Parathyroid adenoma (tissue), 2 donors: ENCODE data around the gene JUP.

Experiments
- H2AFZ ChIP-seq: fragments of 300-600 bp; sonication (generic); one replicate; pipeline ENCODE4 v1.7.0; 2017; ENCODE audit warnings: antibody characterized with exemption, mild to moderate bottlenecking
- H3K27ac ChIP-seq: fragments of 300-600 bp; sonication (generic); one replicate; pipeline ENCODE4 v1.7.0; 2017
- H3K27me3 ChIP-seq: fragments of 300-600 bp; sonication (generic); one replicate; pipeline ENCODE4 v1.7.0; 2017; ENCODE audit warnings: low read length; ENCODE audit not compliant: control insufficient read depth, insufficient read depth
- H3K36me3 ChIP-seq: fragments of 300-600 bp; sonication (generic); one replicate; pipeline ENCODE4 v1.7.0; 2017; ENCODE audit warnings: low read length; ENCODE audit not compliant: control insufficient read depth, insufficient read depth
- H3K4me1 ChIP-seq: fragments of 300-600 bp; sonication (generic); one replicate; pipeline ENCODE4 v1.7.0; 2017; ENCODE audit warnings: control low read depth
- H3K4me2 ChIP-seq: fragments of 300-600 bp; sonication (generic); one replicate; pipeline ENCODE4 v1.7.0; 2017; ENCODE audit warnings: low read length
- H3K4me3 ChIP-seq: fragments of 300-600 bp; sonication (generic); one replicate; pipeline ENCODE4 v1.7.0; 2017; ENCODE audit warnings: low read depth, low read length
- H3K79me2 ChIP-seq: fragments of 300-600 bp; sonication (generic); one replicate; pipeline ENCODE4 v1.7.0; 2017; ENCODE audit warnings: control low read depth
- H3K9ac ChIP-seq: fragments of 300-600 bp; sonication (generic); one replicate; pipeline ENCODE4 v1.7.0; 2017; ENCODE audit warnings: mild to moderate bottlenecking
- H3K9me3 ChIP-seq: fragments of 300-600 bp; sonication (generic); one replicate; pipeline ENCODE4 v1.7.0; 2017; ENCODE audit warnings: low read length; ENCODE audit not compliant: control insufficient read depth
- TF ChIP-seq, protein P1 (sequence below): fragments of 300-600 bp; sonication (generic); IDR thresholded peaks from one replicate; pipeline ENCODE4 v1.7.0; 2017; ENCODE audit warnings: antibody characterized with exemption, mild to moderate bottlenecking
- donor health status: primary hyperparathyroidism.

The JUP gene

DNA sequence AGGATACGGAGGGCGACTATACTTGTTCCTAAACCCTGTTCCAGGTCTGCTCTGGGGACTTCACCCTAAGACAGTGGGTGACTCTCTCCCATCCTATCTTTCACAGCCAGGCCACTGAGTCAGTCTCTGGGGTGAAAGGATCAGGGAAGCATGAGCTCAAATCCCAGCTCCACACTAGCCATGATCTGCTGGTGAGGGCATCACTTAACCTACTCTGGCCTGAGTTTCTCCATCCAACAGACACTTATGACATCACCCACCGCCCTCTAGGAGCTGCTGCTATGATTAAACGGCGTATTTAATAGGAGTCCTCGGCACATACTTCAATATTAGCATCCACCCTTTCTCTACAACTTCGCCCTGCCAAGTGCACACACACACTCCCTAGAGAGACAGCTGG lies 64.3 kb downstream of the JUP start:
- H3K27ac ChIP-seq, result no peak overlapping the region
- no peaks in the 10 kb centered on the region for H3K9me3 ChIP-seq
- no peak overlapping the region for H3K4me3 ChIP-seq
- peaks cover 5% of the 10 kb centered on the region for H3K4me1 ChIP-seq
- no peak overlapping the region for H3K4me2 ChIP-seq
- H2AFZ ChIP-seq, result no peak overlapping the region
- no peaks in the 10 kb centered on the region for H3K27me3 ChIP-seq
- H3K36me3 ChIP-seq, result no peaks in the 10 kb centered on the region
- H3K9ac ChIP-seq, result no peak overlapping the region
- TF ChIP-seq, protein P1, sequence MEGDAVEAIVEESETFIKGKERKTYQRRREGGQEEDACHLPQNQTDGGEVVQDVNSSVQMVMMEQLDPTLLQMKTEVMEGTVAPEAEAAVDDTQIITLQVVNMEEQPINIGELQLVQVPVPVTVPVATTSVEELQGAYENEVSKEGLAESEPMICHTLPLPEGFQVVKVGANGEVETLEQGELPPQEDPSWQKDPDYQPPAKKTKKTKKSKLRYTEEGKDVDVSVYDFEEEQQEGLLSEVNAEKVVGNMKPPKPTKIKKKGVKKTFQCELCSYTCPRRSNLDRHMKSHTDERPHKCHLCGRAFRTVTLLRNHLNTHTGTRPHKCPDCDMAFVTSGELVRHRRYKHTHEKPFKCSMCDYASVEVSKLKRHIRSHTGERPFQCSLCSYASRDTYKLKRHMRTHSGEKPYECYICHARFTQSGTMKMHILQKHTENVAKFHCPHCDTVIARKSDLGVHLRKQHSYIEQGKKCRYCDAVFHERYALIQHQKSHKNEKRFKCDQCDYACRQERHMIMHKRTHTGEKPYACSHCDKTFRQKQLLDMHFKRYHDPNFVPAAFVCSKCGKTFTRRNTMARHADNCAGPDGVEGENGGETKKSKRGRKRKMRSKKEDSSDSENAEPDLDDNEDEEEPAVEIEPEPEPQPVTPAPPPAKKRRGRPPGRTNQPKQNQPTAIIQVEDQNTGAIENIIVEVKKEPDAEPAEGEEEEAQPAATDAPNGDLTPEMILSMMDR, result no peak
- H3K79me2 ChIP-seq, result no peaks in the 10 kb centered on the region

DNA sequence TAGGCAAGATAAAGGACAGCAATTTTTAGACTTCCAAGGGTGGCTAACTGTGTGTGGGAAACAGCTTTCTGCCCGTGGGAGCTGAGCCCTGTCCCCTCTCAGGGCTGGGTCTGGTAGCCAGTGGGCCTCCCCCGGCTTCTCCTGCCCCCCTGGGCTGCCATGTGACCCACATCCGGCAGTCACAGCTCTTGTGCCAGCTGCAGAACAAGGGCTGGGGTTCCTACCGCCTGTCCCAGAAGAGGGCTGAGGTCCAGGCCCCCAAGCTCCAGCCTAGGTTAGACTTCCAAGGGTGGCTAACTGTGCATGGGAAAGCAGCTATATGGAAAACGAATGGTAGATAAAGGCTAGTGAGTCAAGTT lies 68.2 kb downstream of the JUP start:
- no peak overlapping the region for H3K4me3 ChIP-seq
- H3K4me1 ChIP-seq, result peaks cover 6% of the 10 kb centered on the region
- H3K27me3 ChIP-seq, result no peaks in the 10 kb centered on the region
- H3K4me2 ChIP-seq, result no peak overlapping the region
- no peaks in the 10 kb centered on the region for H3K9me3 ChIP-seq
- H2AFZ ChIP-seq, result no peak overlapping the region
- TF ChIP-seq, protein P1, result no peak
- H3K9ac ChIP-seq, result no peak overlapping the region
- H3K79me2 ChIP-seq, result no peaks in the 10 kb centered on the region
- no peaks in the 10 kb centered on the region for H3K36me3 ChIP-seq
- no peak overlapping the region for H3K27ac ChIP-seq

- no peaks in the 10 kb centered on the region for H3K27me3 ChIP-seq
- H3K4me2 ChIP-seq, result no peak overlapping the region
- no peak overlapping the region for H3K4me3 ChIP-seq
- TF ChIP-seq, protein P1, result no peak
- H2AFZ ChIP-seq, result peak overlapping the region; percentile 59
- H3K9ac ChIP-seq, result no peak overlapping the region
- H3K27ac ChIP-seq, result no peak overlapping the region
- no peaks in the 10 kb centered on the region for H3K9me3 ChIP-seq
- no peaks in the 10 kb centered on the region for H3K36me3 ChIP-seq
- peaks cover 6% of the 10 kb centered on the region for H3K4me1 ChIP-seq
- no peaks in the 10 kb centered on the region for H3K79me2 ChIP-seq
Measured at GRCh38 chr17:41717408-41718286, 68.9 kb downstream of the JUP start.

GRCh38 chr17:41711669-41712400 lies 74.7 kb downstream of the JUP start, which contains the start of gene GAST:
GAST (plus strand) TSS chr17:41712331; CDS start chr17:41715437, 3,106 bp downstream.
- Histone ChIP-seq H3K79me2 (no peaks in the 10 kb centered on the region), H3K4me1 (no peaks in the 10 kb centered on the region), H2AFZ (no peak within 1 kb of the TSS), H3K4me3 (no peak within 1 kb of the TSS), H3K27ac (no peak within 1 kb of the TSS), H3K9ac (no peak within 1 kb of the TSS), H3K36me3 (no peaks in the 10 kb centered on the region), H3K27me3 (no peaks in the 10 kb centered on the region), H3K4me2 (no peak within 1 kb of the TSS), H3K9me3 (no peaks in the 10 kb centered on the region)
- TF ChIP-seq, protein P1, result no peak
